ENCODE data around the gene KRT222.

The KRT222 gene

DNA sequence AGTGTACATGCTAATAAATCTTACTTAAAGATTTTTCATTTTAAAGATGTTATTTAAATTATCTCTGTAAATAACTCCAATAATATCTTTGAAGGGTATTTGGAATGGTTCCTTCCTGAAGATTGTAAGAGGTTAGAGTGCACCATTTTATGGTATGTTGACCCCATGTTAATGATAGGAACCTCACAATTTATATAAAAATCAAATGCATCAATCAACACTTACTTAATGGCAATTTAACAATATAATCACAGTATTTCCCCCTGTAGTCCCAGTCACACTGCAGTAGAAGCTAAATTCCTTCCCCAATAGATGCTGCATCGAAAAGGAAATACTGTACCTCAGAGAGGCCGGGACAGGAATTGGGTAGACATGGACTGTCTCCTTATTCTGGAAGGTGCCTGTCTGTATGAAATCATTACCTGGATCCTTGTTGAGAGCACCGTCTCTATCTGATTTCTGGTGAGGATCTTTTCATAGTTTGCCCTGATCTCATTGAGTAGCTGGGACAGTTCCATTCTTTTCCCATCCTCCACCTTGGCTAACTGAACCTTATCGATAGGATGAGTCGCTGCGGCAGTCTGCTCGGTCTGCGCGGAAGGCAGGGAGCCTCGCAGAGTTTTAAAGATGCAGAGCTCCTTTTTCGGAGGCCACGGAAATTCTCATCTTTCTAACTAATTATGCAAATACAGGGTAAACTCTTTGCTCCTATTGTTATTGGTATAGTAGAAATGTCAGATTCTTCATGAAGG is at the start of gene KRT222:
TSS of gene KRT222 (minus strand) at position 596 of the 752 bp plus-strand sequence. CDS start at position 518, 78 bp downstream.
- no peak for DNase-seq

DNA sequence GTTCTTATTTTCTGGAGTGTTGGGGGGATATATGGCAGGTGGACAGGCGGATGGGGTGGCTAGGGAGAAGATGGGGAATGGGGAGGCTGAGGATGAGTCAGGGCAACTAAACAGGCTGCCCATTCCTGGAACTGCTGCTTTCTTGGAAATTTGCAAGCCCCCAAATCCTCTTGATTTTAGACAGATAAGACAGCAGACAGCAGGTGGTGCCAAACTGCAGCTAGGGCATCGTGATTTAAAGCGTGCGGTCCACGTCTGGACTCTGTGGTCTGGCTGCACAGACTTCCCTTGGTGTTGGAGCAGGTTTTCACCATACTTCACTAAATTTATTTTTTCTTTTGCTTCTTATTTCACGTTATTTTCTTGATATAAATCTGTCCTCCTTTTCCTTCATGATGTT is 49.5 kb upstream of the KRT222 start:
- no peak for DNase-seq

DNA sequence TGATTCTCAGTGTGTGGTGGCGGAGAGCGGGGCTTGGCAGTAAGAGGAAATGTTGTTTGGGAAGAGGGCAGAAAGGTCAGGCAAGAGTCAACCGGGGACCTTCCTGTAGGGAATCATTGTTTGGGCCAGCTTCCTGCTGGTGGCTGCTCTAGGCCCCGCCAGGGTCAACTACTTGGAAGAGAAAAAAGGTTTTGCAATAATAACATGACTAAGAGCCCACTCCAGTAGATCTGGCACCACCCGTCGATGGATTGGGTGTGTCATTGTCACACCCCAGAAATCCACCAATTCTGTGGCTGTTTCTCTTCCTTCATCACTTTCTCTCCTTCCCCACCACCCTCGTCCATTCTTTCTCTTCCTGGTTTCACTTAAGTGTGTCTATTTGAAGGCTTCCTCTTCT is 42.8 kb upstream of the KRT222 start:
- no peak for DNase-seq

DNA sequence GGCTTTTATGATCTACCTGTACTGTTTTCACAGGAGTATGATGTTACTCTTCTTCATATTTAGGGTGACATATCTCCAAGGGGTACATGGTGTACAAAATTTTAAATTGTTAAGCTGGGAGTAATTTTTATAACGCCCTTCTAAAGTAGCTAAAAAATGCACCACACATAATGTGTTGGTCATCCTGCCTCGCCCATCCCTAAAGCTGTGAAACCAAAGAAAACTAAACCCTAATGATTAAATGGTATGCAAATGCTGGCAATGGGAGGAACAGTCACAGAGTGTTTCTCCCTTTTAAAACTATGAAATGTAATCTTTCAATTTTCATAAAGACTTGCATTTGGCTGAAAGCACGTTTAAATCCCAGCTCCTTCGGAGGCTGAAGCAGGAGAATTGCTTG is 40.6 kb upstream of the KRT222 start:
- DNase-seq: no peak

DNA sequence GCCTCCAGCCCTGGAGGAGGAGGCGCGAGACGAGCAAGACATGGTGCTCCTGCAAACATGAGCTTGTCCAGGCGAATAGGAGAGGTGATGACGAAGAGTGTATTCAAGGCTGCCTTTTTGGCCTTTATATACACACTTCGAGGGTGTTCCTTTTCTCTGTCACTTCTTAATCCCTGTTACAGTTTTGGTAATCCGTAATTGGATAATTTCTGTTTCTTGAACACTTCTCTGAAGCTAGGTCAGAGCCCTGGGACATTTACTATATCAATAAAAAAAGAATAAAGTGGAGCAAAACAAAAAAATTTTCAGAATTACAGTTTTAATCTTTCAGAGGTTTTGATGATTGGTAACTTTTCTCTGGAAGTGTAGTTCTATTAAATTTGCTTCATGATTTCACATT is 38.7 kb upstream of the KRT222 start, which contains the start of gene KRT24:
TSS of gene KRT24 (minus strand) at position 101 of the 400 bp plus-strand sequence. CDS start at position 42, 59 bp downstream.
- DNase-seq: no peak

DNA sequence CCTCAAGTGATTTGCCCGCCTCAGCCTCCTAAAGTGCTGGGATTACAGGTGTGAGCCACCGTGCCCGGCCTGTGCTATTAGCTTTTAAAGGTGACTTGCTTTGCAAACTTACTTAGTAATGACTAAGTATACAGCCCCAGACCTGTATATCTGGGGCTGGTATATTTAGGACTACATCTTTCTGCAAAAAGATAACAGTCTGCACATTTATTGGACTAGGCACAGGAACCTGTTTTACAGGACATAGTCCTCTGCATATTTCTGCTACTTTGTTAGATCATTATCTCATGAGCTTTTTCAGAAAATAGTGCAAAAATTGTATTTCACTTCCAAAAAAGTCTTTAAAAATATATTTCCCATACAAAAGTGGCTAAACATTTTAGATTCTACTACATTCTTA is 37.3 kb upstream of the KRT222 start:
- DNase-seq: no peak

- no peak for DNase-seq
These were observed 34.9 kb upstream of the KRT222 start for GRCh38 chr17:40699853-40700252.

DNA sequence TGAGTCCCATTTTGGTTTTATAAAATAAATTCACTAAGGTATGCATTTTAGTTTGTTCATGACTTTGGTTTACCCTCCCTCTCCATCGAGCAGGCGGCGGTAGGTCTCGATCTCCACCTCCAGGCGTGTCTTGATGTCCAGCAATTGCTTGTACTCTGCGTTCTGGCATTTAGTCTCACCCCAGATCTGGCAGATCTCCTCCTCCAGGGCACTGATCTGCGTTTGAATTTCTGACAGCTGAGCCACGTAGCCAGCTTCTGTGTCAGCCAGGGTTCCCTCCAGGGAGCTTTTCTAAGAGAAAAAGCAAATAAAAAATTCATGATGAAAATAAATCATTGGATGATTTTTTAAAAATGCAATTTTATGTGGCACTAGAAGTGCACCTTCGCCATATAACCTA is 34.4 kb upstream of the KRT222 start:
- no peak for DNase-seq

GRCh38 chr17:40697297-40697696 is 32.3 kb upstream of the KRT222 start:
- DNase-seq: no peak

DNA sequence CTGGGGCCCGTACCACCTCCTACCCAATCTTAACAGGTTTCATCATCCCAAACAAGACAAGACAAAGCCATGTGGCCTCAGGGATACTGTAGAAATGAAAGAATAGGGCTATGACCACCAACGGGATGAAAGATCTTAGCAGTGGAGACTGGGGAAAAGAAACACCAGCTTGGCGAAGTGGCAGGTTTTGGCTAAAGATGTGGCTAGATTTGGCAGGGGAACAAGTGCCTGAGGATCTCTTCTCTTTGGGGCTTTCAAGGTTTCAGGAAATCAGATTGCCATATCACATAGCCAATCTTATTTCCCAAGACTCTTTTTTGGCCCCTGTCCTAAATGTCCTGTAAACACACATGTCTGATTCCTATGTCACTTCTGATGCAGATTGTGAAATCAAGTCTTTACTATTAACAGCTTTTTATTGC is 31.7 kb upstream of the KRT222 start:
- DNase-seq: no peak

GRCh38 chr17:40695874-40696472 is 31.0 kb upstream of the KRT222 start:
- DNase-seq: no peak

DNA sequence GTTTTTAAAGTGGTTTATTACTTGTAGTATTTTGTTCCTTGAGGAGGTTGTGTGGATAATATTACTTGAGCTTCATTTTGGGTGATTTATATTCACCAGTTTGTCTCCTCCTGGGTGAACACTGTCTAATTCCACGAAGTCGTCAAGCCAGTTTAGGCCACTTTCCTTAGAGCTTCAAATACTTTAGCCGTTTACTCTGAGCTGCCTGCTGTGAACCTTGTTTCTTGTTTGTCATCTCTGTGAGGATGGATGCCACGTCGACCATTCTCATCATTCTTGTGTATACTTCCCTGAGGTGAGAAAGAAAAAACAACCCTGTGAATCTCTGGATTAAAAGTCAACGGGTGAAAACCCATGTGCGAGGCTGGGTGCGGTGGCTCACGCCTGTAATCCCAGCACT is 29.6 kb upstream of the KRT222 start:
- no peak for DNase-seq

- DNase-seq: no peak
These were observed 22.1 kb upstream of the KRT222 start for GRCh38 chr17:40687106-40687505.

DNA sequence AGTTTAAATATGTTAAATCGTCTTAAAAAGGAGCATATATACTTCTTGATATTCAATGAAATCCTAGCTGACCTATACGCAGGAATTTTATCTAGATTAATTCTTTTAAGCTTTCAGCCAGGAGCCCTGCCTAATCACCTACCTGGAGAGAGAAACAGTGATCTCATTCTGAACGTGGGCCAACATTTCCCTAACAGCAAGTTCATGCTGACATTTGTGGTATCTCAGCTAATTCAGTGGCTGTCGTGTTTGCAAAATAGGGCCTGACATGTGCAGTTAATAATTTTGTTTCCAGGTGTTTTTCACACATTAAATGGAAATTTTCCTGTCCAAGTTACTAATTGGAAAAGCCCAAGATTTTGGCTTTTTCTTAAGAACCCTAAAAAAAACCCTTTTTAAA is 21.2 kb upstream of the KRT222 start:
- no peak for DNase-seq

DNA sequence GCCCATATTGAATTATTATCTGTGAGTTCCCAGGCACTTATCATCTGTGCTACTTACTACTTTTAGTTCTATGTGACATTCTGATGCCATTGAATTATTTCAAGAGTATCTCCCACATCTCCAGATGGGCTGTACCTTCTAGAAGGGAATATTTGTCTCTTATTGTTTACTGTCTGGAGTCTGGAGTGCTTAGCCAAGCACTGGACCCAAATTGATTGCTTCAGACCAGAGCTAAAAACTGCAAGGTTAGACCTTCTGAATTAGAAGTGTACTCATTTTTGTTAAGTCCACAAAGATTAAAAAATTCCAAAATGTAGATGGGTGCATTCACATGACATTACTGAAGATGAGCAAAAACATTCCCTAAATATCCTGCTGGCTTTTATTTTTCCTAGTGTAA is 16.0 kb upstream of the KRT222 start:
- DNase-seq: no peak

GRCh38 chr17:40679523-40679907 is 14.5 kb upstream of the KRT222 start:
- DNase-seq: no peak

GRCh38 chr17:40678902-40679522 is 14.0 kb upstream of the KRT222 start:
- DNase-seq: no peak

DNA sequence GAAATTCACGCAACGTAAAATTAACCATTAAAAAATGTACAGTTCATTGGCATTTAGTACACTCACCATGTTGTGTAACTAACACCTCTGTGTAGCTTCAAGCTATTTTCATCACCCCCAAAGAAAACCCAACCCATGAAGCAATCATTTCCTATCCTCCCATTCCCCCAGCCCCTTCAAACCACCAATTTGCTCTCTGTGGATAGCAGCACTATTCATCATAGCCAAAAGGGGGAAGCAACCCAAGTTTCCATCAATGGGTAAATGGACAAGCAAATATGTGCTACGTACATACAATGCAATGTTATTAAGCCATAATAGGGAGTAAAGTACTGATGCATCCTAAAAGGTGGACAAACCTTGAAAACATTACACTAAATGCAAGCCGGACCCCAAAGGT is 10.9 kb upstream of the KRT222 start:
- no peak for DNase-seq

DNA sequence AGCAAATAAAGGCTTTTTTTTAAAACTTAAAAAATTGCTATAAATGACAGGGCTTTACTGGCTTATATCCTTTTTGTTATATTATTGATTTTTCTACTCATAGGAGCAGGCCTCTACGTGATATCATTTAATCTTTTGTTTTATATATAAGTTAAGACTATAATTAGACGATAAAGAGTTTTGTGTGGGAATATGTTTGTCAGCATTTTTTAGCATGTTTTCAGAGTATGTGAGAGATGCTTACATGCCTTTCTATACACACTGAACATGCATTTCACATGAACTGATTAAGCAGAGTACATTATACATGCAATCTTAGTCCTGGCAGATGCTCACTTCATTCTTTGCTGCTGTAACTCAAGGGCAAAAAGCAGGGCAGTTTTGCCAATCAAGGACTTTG is 7.7 kb upstream of the KRT222 start:
- DNase-seq: no peak

DNA sequence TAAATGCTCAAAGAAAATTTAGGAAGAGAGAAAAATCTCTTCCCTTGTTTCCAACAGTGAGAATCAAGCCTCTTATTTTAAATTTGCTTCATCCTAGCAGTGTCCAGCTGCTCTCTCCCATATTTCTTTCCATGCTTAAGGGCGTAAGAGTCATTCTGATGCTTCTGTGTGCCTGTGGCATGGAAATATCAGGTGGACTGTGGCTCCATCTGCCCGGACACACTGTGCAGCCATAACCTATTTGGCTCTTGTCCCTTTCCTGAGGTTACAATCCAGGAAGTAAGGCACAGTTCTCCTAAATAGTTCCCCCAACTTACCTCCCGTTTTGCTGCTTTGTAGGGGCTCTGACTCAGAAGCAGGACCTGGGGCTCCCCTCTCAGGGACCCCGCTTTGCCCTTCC is 6.3 kb upstream of the KRT222 start:
- DNase-seq: no peak

DNA sequence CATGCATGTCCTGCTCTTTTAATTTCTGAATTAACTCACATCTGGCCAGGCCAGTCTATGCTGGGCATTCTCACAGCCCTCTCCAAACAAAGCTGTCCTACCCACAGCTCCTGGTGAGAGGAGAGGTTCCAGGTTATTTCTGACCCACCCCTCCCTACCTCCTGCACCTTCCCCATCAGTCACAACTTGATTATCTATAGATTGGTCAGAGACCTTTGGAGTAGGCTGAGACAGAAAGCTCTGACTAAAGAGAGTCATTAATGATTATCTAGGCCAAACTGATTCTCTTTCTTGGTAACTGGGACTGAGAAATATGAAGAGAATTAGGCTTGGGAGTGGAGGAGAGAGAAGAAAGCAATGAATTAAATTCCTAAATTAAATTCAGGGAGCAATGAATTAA is 1.4 kb upstream of the KRT222 start:
- no peak for DNase-seq

- DNase-seq: no peak
These were observed 1.7 kb downstream of the KRT222 start for GRCh38 chr17:40663252-40663651.

GRCh38 chr17:40659911-40660310 is 5.1 kb downstream of the KRT222 start:
- DNase-seq: no peak

DNA sequence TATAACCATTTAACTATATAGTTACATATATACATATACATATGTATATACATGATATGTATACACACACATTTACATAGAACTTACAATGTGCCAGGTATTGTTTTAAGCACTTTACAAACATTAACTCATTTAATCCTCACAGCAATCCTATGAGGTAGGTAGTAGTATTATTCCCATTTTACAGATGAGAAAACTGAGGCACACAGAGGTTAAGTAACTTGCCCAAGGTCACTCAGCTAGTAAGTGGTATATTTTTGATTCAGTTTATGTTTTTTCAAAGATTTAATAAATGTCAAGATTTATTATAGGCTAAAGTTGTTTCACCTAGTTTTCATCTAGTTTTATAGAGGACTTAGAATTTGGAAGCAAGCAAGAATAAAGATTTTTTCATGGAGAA is 6.6 kb downstream of the KRT222 start:
- no peak for DNase-seq
